ENCODE results near the gene CFAP74.

DNA sequence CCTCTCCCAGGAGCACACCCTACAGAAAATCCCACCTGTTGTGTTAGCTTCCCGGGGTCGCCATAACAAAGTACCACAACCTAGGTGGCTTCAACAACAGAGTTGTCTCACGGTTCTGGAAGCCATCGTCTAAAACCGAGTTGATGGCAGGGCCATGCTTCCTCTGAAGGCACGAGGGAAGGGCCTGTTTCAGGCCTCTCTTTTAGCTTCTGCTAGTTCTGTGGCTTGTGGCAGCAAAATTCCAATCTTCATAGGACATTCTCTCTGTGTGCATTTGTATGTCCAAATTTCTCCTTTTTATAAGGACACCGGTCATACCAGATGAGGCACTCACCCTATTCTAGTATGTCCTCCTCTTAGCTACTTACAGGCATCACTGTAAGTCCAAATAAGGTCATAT is 3.2 kb downstream of the CFAP74 start:
- TF ChIP-seq, protein P1, sequence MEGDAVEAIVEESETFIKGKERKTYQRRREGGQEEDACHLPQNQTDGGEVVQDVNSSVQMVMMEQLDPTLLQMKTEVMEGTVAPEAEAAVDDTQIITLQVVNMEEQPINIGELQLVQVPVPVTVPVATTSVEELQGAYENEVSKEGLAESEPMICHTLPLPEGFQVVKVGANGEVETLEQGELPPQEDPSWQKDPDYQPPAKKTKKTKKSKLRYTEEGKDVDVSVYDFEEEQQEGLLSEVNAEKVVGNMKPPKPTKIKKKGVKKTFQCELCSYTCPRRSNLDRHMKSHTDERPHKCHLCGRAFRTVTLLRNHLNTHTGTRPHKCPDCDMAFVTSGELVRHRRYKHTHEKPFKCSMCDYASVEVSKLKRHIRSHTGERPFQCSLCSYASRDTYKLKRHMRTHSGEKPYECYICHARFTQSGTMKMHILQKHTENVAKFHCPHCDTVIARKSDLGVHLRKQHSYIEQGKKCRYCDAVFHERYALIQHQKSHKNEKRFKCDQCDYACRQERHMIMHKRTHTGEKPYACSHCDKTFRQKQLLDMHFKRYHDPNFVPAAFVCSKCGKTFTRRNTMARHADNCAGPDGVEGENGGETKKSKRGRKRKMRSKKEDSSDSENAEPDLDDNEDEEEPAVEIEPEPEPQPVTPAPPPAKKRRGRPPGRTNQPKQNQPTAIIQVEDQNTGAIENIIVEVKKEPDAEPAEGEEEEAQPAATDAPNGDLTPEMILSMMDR (IDR thresholded peaks at IDR 0.05) = no peak
- no peak for TF ChIP-seq POLR2A (IDR thresholded peaks at IDR 0.05)

Measured in tibial nerve (tissue), 3 donors.